ENCODE data around the gene SPATA16. TPM values are rescaled to one million over a fixed set of nuclear protein-coding genes. Genes with fewer than 3 reads are reported as not detected.

Gene SPATA16
- total and polyA plus RNA-seq, 8 donors = not detected

- no peaks in the 10 kb centered on the region for H3K4me1 ChIP-seq
- H3K4me3 ChIP-seq = no peak overlapping the region
- no peaks in the 10 kb centered on the region for H3K9me3 ChIP-seq
- no peak for DNase-seq
- intact Hi-C loops (cut with DNase I; ENCODE audit: low total_unique reads) = no loop called here
- no peaks in the 10 kb centered on the region for H3K27me3 ChIP-seq
- H3K36me3 ChIP-seq = no peaks in the 10 kb centered on the region
- no peak overlapping the region for H3K27ac ChIP-seq
- no peak for TF ChIP-seq EP300 (IDR thresholded peaks at IDR 0.05)
Observed at GRCh38 chr3:173000553-173000952, 140.5 kb downstream of the SPATA16 start.

GRCh38 chr3:172993412-172993811, 147.6 kb downstream of the SPATA16 start:
- H3K9me3 ChIP-seq = no peaks in the 10 kb centered on the region
- no peaks in the 10 kb centered on the region for H3K36me3 ChIP-seq
- no peak overlapping the region for H3K27ac ChIP-seq
- WGBS, 5 donors = 75 to 93% (median 92%) methylated on average over 2 of the region's 2 CpGs
- no peaks in the 10 kb centered on the region for H3K4me1 ChIP-seq
- no peaks in the 10 kb centered on the region for H3K27me3 ChIP-seq
- intact Hi-C loops (cut with DNase I; ENCODE audit: low total_unique reads) = no loop called here
- no peak for DNase-seq
- H3K4me3 ChIP-seq = no peak overlapping the region
- TF ChIP-seq POLR2AphosphoS5 (IDR thresholded peaks at IDR 0.05) (no peak), CTCF (IDR thresholded peaks at IDR 0.05) (no peak), POLR2A (IDR thresholded peaks at IDR 0.05) (no peak), EP300 (IDR thresholded peaks at IDR 0.05) (no peak)

- Histone ChIP-seq H3K36me3 (no peaks in the 10 kb centered on the region), H3K27me3 (no peaks in the 10 kb centered on the region), H3K4me1 (no peaks in the 10 kb centered on the region), H3K27ac (no peak overlapping the region), H3K4me3 (no peak overlapping the region), H3K9me3 (no peaks in the 10 kb centered on the region)
- no peak for DNase-seq
- no peak for TF ChIP-seq CTCF (IDR thresholded peaks at IDR 0.05)
- TF ChIP-seq POLR2A (IDR thresholded peaks at IDR 0.05) = no peak
- no peak for TF ChIP-seq EP300 (IDR thresholded peaks at IDR 0.05)
- TF ChIP-seq POLR2AphosphoS5 (IDR thresholded peaks at IDR 0.05) = no peak
- intact Hi-C loops (cut with DNase I; ENCODE audit: low total_unique reads) = no loop called here
- WGBS, 5 donors = 27 to 49% (median 43%) methylated on average over 3 of the region's 3 CpGs
Observed at GRCh38 chr3:172991424-172991996, 149.5 kb downstream of the SPATA16 start.

DNA sequence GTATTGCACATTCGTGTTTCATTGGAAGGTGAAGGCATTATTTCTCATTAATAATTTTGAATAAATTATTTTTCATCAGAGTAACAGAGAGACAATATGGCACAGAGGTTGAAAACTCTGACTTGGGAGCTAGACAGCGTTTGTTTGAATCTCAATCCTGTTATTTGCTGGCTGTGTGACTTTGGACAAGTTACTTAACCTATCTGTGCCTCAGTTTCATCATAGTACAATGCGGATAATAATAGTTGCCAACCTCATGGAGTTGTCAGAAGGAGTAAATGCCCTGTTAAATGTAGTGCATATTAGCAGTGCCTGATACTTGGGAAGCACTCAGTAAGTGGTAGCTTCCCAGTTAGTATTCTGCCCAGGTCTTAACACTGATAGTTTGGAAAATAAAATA, 151.7 kb downstream of the SPATA16 start:
- no peak for DNase-seq
- no peak overlapping the region for H3K4me3 ChIP-seq
- no peak overlapping the region for H3K27ac ChIP-seq
- WGBS, 5 donors = 88 to 94% (median 91%) methylated on average over 3 of the region's 3 CpGs
- no peaks in the 10 kb centered on the region for H3K27me3 ChIP-seq
- intact Hi-C loops (cut with DNase I; ENCODE audit: low total_unique reads) = no loop called here
- H3K4me1 ChIP-seq = no peaks in the 10 kb centered on the region
- H3K36me3 ChIP-seq = no peaks in the 10 kb centered on the region
- no peaks in the 10 kb centered on the region for H3K9me3 ChIP-seq
- TF ChIP-seq EP300 (IDR thresholded peaks at IDR 0.05) (no peak), POLR2A (IDR thresholded peaks at IDR 0.05) (no peak), CTCF (IDR thresholded peaks at IDR 0.05) (no peak), POLR2AphosphoS5 (IDR thresholded peaks at IDR 0.05) (no peak)

- intact Hi-C loops (cut with DNase I; ENCODE audit: low total_unique reads) = no loop called here
- no peak for TF ChIP-seq CTCF (IDR thresholded peaks at IDR 0.05)
- no peak for TF ChIP-seq POLR2AphosphoS5 (IDR thresholded peaks at IDR 0.05)
- no peak for TF ChIP-seq EP300 (IDR thresholded peaks at IDR 0.05)
- TF ChIP-seq POLR2A (IDR thresholded peaks at IDR 0.05) = no peak
- Histone ChIP-seq H3K4me3 (no peak overlapping the region), H3K27ac (no peak overlapping the region), H3K27me3 (no peaks in the 10 kb centered on the region), H3K4me1 (no peaks in the 10 kb centered on the region), H3K9me3 (no peaks in the 10 kb centered on the region), H3K36me3 (no peaks in the 10 kb centered on the region)
- no peak for DNase-seq
- 49 to 67% (median 63%) methylated on average over 3 of the region's 3 CpGs for WGBS, 5 donors
Observed at GRCh38 chr3:172987273-172987672, 153.8 kb downstream of the SPATA16 start.
